ENCODE measurements around the gene NPR2. TPM values are rescaled to one million over a fixed set of nuclear protein-coding genes. Genes with fewer than 3 reads are reported as not detected.

Gene NPR2
- polyA plus RNA-seq, 3 donors, result 0.48 TPM; not detected in 2

DNA sequence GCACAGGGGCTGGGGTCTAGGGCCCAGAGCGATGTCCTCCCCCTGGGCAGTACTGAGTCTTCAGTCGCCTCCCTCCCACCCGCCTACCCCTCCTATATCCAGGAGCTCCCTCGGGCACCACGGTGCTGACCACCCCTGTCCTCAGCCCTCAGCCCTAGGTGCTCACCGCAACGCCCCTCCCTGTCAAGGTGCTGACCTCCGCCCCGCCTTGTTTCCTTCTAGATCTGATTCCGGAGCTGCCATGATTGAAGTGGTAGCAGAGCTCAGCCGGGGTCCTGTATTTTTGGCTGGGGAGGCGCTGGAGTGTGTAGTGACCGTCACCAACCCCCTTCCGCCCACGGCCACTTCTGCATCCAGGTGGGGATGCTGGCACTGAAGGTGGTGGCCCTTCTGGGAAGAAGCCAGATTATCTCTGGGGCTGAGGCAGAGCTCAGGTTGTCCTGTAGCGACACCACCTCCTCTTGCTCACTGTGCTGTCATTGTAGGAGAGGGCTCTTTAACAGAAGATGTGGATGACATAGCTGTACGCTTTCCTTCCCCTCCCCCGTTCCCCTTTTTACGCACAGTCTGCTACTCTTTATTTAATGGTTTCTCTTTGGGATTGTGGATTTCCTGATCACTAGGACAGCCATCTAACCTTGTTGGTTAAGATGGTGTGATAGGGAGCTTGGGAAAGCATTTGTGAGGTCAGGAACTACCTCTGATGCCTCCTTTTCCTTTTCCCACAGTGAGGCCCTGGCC, 41.7 kb upstream of the NPR2 start:
- H3K4me2 ChIP-seq (replicated peaks; ENCODE audit: extremely low read depth, low read length, poor library complexity, severe bottlenecking), result peak overlapping the region; percentile 97
- Mint-ChIP-seq H3K27ac (peak overlapping the region; percentile 72 to 95 (median 87)), H3K4me1 (peaks cover 42% of the 10 kb centered on the region), H3K4me3 (peak overlapping the region; percentile 95), H3K36me3 (peaks cover 45 to 60% of the 10 kb centered on the region in 2 donors), H3K9me3 (peaks cover 0 to 3% (median 0%) of the 10 kb centered on the region in 7 donors), H3K27me3 (ENCODE audit: low read depth in 3 of 3) (peaks cover 0 to 2% (median 0%) of the 10 kb centered on the region in 3 donors)
- H3K4me1 ChIP-seq (ENCODE audit: control insufficient read depth in 1 of 2, insufficient read depth in 2 of 2, low read length in 2 of 2), result peaks cover 41 to 43% of the 10 kb centered on the region in 2 donors
- intact Hi-C loops (cut with micrococcal nuclease), result loop anchor here (2.0 to 5.0 kb wide), 2 partner anchors 17 to 142 kb away; partner anchors contain the start of genes CREB3 (in 2 of the 2), TLN1 (in 2 of the 2) and TESK1 (in 1 of the 2)
- H3K79me2 ChIP-seq (ENCODE audit: insufficient read depth, low read length), result peaks cover 50% of the 10 kb centered on the region
- H3K9ac ChIP-seq (ENCODE audit: insufficient read depth, low read length, poor library complexity, severe bottlenecking), result peak overlapping the region; percentile 83
- TF ChIP-seq, protein P1, sequence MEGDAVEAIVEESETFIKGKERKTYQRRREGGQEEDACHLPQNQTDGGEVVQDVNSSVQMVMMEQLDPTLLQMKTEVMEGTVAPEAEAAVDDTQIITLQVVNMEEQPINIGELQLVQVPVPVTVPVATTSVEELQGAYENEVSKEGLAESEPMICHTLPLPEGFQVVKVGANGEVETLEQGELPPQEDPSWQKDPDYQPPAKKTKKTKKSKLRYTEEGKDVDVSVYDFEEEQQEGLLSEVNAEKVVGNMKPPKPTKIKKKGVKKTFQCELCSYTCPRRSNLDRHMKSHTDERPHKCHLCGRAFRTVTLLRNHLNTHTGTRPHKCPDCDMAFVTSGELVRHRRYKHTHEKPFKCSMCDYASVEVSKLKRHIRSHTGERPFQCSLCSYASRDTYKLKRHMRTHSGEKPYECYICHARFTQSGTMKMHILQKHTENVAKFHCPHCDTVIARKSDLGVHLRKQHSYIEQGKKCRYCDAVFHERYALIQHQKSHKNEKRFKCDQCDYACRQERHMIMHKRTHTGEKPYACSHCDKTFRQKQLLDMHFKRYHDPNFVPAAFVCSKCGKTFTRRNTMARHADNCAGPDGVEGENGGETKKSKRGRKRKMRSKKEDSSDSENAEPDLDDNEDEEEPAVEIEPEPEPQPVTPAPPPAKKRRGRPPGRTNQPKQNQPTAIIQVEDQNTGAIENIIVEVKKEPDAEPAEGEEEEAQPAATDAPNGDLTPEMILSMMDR (IDR thresholded peaks at IDR 0.05), result no peak
- H4K20me1 ChIP-seq (ENCODE audit: insufficient read depth, low read length), result peaks cover 39% of the 10 kb centered on the region
- H3K27ac ChIP-seq (ENCODE audit: low read depth in 1 of 2, low read length in 2 of 2), result peak overlapping the region; percentile 32 to 80
- H3K9me3 ChIP-seq (replicated peaks in 1 of 2; ENCODE audit: control insufficient read depth in 1 of 2, insufficient read depth in 1 of 2, low read length in 2 of 2), result no peaks in the 10 kb centered on the region
- peak overlapping the region; percentile 86 to 90 (median 89) for H3K4me3 ChIP-seq (replicated peaks in 1 of 3; ENCODE audit: low read depth in 2 of 3, low read length in 3 of 3)
- H3K27me3 ChIP-seq (ENCODE audit: control insufficient read depth in 2 of 2, insufficient read depth in 2 of 2, low read length in 2 of 2), result no peaks in the 10 kb centered on the region
- peaks cover 38 to 44% of the 10 kb centered on the region in 2 donors for H3K36me3 ChIP-seq (replicated peaks in 1 of 2; ENCODE audit: control insufficient read depth in 1 of 2, insufficient read depth in 2 of 2, low read length in 2 of 2)
- H2AFZ ChIP-seq (ENCODE audit: insufficient read depth, low read depth, low read length, poor library complexity, severe bottlenecking), result peak overlapping the region; percentile 82
- WGBS (ENCODE audit: insufficient coverage), result 0% methylated on average over 5 of the region's 19 CpGs
- peak in 2 of 3 donors; percentile 37 to 44 for DNase-seq

DNA sequence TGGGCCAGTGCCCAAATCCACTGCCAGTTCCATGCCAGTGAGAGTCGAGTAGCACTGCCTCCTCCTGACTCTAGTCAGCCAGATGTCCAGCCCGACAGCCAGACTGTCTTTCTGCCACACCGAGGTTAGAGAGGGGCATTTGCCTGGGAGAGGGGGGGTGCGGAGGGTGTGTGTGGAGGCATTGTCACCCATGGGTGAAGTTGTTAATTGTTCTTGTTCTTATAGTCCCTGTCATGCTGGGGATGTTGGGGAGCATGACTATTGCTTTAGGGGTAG, 41.2 kb upstream of the NPR2 start:
- DNase-seq, result no peak
- H3K27ac ChIP-seq (ENCODE audit: low read depth in 1 of 2, low read length in 2 of 2), result peak overlapping the region in 1 of 2 donors; percentile 80
- H3K9me3 ChIP-seq (replicated peaks in 1 of 2; ENCODE audit: control insufficient read depth in 1 of 2, insufficient read depth in 1 of 2, low read length in 2 of 2), result no peaks in the 10 kb centered on the region
- Mint-ChIP-seq H3K4me3 (peak overlapping the region; percentile 95), H3K36me3 (peaks cover 47 to 58% of the 10 kb centered on the region in 2 donors), H3K4me1 (peaks cover 40% of the 10 kb centered on the region), H3K27ac (peak overlapping the region in 6 of 7 donors; percentile 4 to 95 (median 86)), H3K9me3 (peaks cover 0 to 3% (median 0%) of the 10 kb centered on the region in 7 donors), H3K27me3 (ENCODE audit: low read depth in 3 of 3) (peaks cover 0 to 2% (median 0%) of the 10 kb centered on the region in 3 donors)
- H4K20me1 ChIP-seq (ENCODE audit: insufficient read depth, low read length), result peaks cover 34% of the 10 kb centered on the region
- no peaks in the 10 kb centered on the region for H3K27me3 ChIP-seq (ENCODE audit: control insufficient read depth in 2 of 2, insufficient read depth in 2 of 2, low read length in 2 of 2)
- peaks cover 41 to 43% of the 10 kb centered on the region in 2 donors for H3K4me1 ChIP-seq (ENCODE audit: control insufficient read depth in 1 of 2, insufficient read depth in 2 of 2, low read length in 2 of 2)
- TF ChIP-seq, protein P1 (IDR thresholded peaks at IDR 0.05), result no peak
- peak overlapping the region; percentile 82 for H2AFZ ChIP-seq (ENCODE audit: insufficient read depth, low read depth, low read length, poor library complexity, severe bottlenecking)
- H3K79me2 ChIP-seq (ENCODE audit: insufficient read depth, low read length), result peaks cover 47% of the 10 kb centered on the region
- peak overlapping the region in 1 of 3 experiments; percentile 90 for H3K4me3 ChIP-seq (replicated peaks in 1 of 3; ENCODE audit: low read depth in 2 of 3, low read length in 3 of 3)
- H3K4me2 ChIP-seq (replicated peaks; ENCODE audit: extremely low read depth, low read length, poor library complexity, severe bottlenecking), result peak overlapping the region; percentile 97
- H3K36me3 ChIP-seq (replicated peaks in 1 of 2; ENCODE audit: control insufficient read depth in 1 of 2, insufficient read depth in 2 of 2, low read length in 2 of 2), result peaks cover 36 to 47% of the 10 kb centered on the region in 2 donors
- intact Hi-C loops (cut with micrococcal nuclease), result no loop called here
- WGBS (ENCODE audit: insufficient coverage), result 82% methylated on average over 4 of the region's 4 CpGs
- H3K9ac ChIP-seq (ENCODE audit: insufficient read depth, low read length, poor library complexity, severe bottlenecking), result no peak overlapping the region

Measured in CD14-positive monocyte (primary cell).